HPDE6-E6E7 (cell line): ENCODE data around the gene HIF1A.
"Not testable (repeated sequence)": the region's sequence is repeated elsewhere in the genome, so short reads cannot be mapped to it uniquely, and the experiment has no call there.

ENCODE experiments used
- DNase-seq: peaks from one replicate; pipeline ENCODE4 v3.0.0; 2011; ENCODE audit warnings: missing footprints; ENCODE audit errors: extremely low spot score

The HIF1A gene

GRCh38 chr14:61673305-61673704, 22.0 kb upstream of the HIF1A start:
- DNase-seq: no peak

GRCh38 chr14:61675291-61675690, 20.0 kb upstream of the HIF1A start:
- DNase-seq: no peak

- no peak for DNase-seq
Measured at GRCh38 chr14:61677479-61677878, 17.8 kb upstream of the HIF1A start.

- DNase-seq: no peak
Measured at GRCh38 chr14:61678975-61679374, 16.3 kb upstream of the HIF1A start.

- DNase-seq: no peak
Measured at GRCh38 chr14:61681413-61681812, 13.9 kb upstream of the HIF1A start.

- DNase-seq: no peak
Measured at GRCh38 chr14:61683108-61683507, 12.2 kb upstream of the HIF1A start.

- no peak for DNase-seq
Measured at GRCh38 chr14:61690039-61690438, 5.3 kb upstream of the HIF1A start.

GRCh38 chr14:61690982-61691381, 4.3 kb upstream of the HIF1A start:
- DNase-seq: no peak

GRCh38 chr14:61691495-61691894, 3.8 kb upstream of the HIF1A start:
- DNase-seq: no peak

- DNase-seq: no peak
Measured at GRCh38 chr14:61694039-61694438, 1.3 kb upstream of the HIF1A start.

GRCh38 chr14:61695695-61696527, 598 bp downstream of the HIF1A start:
- no peak for DNase-seq

GRCh38 chr14:61696753-61697318, 1.5 kb downstream of the HIF1A start:
- no peak for DNase-seq

- DNase-seq: no peak
Measured at GRCh38 chr14:61698206-61698980, 3.1 kb downstream of the HIF1A start.

- DNase-seq: no peak
Measured at GRCh38 chr14:61699027-61699426, 3.7 kb downstream of the HIF1A start.

GRCh38 chr14:61700104-61700886, 5.0 kb downstream of the HIF1A start:
- no peak for DNase-seq

GRCh38 chr14:61701946-61702345, 6.6 kb downstream of the HIF1A start:
- DNase-seq: no peak

GRCh38 chr14:61703342-61704129, 8.2 kb downstream of the HIF1A start:
- DNase-seq: no peak

- DNase-seq: no peak
Measured at GRCh38 chr14:61704554-61704953, 9.2 kb downstream of the HIF1A start.

- DNase-seq: no peak
Measured at GRCh38 chr14:61705017-61705416, 9.7 kb downstream of the HIF1A start.

- no peak for DNase-seq
Measured at GRCh38 chr14:61706096-61706690, 10.9 kb downstream of the HIF1A start.

GRCh38 chr14:61707774-61708173, 12.5 kb downstream of the HIF1A start:
- DNase-seq: not testable (repeated sequence)
